Kidney (tissue), 14 donors: Measurements from ENCODE around the gene SQOR. TPM values are rescaled to one million over a fixed set of nuclear protein-coding genes. Genes with fewer than 3 reads are reported as not detected.

Experiments used
- DNase-seq, 5 donors: peaks; one replicate each; pipeline ENCODE4 v3.0.0-alpha.2; 2013 to 2020
- FAIRE-seq: peaks from 2 replicates; lab custom pipeline; 2012; peaks lifted over from hg19 to GRCh38; lab: Jason Lieb, UNC
- H3K27ac ChIP-seq, 2 donors: one replicate each; pipeline ENCODE4 v1.7.0; 2013; ENCODE audit warnings: low read depth in 2 of 2, low read length in 2 of 2, inconsistent platforms in 1 of 2
- H3K27me3 ChIP-seq: one replicate; pipeline ENCODE4 v1.7.1; 2013; ENCODE audit warnings: low read length, inconsistent platforms; ENCODE audit not compliant: control insufficient read depth, insufficient read depth
- H3K36me3 ChIP-seq, 3 donors: one replicate each; pipeline versions ENCODE4 v1.7.0 to v1.7.1; 2013; ENCODE audit warnings: low read length in 3 of 3, control low read depth in 1 of 3, inconsistent platforms in 1 of 3; ENCODE audit not compliant: insufficient read depth in 3 of 3, control insufficient read depth in 2 of 3
- H3K4me1 ChIP-seq, 3 donors: one replicate each; pipeline versions ENCODE4 v1.7.0 to v1.7.1; 2013; ENCODE audit warnings: low read length in 3 of 3, inconsistent platforms in 1 of 3, low read depth in 1 of 3; ENCODE audit not compliant: control insufficient read depth in 2 of 3, insufficient read depth in 2 of 3
- H3K4me3 ChIP-seq, 3 donors: one replicate each; pipeline versions ENCODE4 v1.7.0 to v1.8.1; 2013; ENCODE audit warnings: low read length in 3 of 3, control low read depth in 1 of 3, inconsistent platforms in 1 of 3
- H3K9ac ChIP-seq, 3 donors: one replicate each; pipeline versions ENCODE4 v1.7.0 to v1.7.1; 2013; ENCODE audit warnings: low read length in 3 of 3, control low read depth in 1 of 3, inconsistent platforms in 1 of 3
- H3K9me3 ChIP-seq, 3 donors: one replicate each; pipeline versions ENCODE4 v1.7.0 to v1.7.1; 2013; ENCODE audit warnings: low read length in 3 of 3, control low read depth in 1 of 3, inconsistent platforms in 1 of 3; ENCODE audit not compliant: control insufficient read depth in 2 of 3, insufficient read depth in 1 of 3
- CTCF ChIP-seq: IDR thresholded peaks from 3 replicates; pipeline ENCODE4 v1.5.1; 2012; ENCODE audit warnings: mild to moderate bottlenecking, moderate library complexity, borderline replicate concordance; ENCODE audit not compliant: insufficient read depth; ENCODE audit errors: extremely low read depth
- intact Hi-C: fragments of 100-400 bp; cut with DNase I; formaldehyde crosslinking; loops from one replicate; pipeline ENCODE4 v1.11.1; 2022
- polyA plus RNA-seq: library from polyadenylated mRNA; stranded (reverse); fragments of 350-450 nt; fragmentation: Illumina TruSeq; extraction: RNeasy Lipid Tissue Mini Kit (QIAGEN cat#74804); gene quantifications from one replicate; pipeline ENCODE4 v1.2.3, GENCODE V29; 2014; ENCODE audit warnings: low read depth, low replicate concordance; ENCODE audit not compliant: insufficient read depth
- total RNA-seq: library from RNA; stranded (reverse); fragmentation: NEBNext Ultra II Directional; extraction: Animal tissue kit (Norgen Biotek cat#: 25700); gene quantifications from one replicate; pipeline ENCODE4 v1.2.1, GENCODE V29; 2021
- donor health status: control.
- donor health status: control.
- donor health status: control.
- donor health status: control.
- donor health status: control.
- donor health status: DM: yes; HTN: yes; CAD: no.
- donor health status: Normal renal cell carcinoma (clear cell type).

The SQOR gene
- total and polyA plus RNA-seq, 2 donors from 2014 or later: 43.4 to 67.5 TPM

DNA sequence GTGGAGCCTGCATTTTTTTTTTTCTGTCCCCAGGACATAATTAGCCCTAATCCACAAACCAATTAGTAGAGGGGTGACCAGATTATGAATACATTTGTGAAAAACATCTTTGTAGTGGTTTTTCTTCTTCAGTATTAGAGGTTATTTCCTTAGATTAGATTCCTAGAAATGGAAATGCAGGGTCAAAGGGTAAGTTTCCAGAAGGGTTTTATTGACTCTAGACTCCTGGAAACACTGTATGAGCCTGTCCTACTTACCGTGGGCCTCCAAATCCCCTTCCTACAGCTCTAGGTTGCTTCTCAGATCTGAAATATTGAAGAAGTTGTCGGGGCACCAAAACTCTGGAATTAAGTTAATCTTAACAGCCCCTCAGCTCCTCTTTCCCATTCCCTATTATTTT lies 22.4 kb downstream of the SQOR start:
- peaks cover 0 to 5% (median 0%) of the 10 kb centered on the region in 3 donors for H3K36me3 ChIP-seq
- H3K4me1 ChIP-seq: peaks cover 0 to 13% (median 10%) of the 10 kb centered on the region in 3 donors
- no peaks in the 10 kb centered on the region for H3K27me3 ChIP-seq
- H3K9me3 ChIP-seq: no peaks in the 10 kb centered on the region
- H3K9ac ChIP-seq: no peak overlapping the region
- intact Hi-C loops: no loop called here
- no peak for DNase-seq
- TF ChIP-seq CTCF: no peak
- no peak overlapping the region for H3K27ac ChIP-seq
- no peak overlapping the region for H3K4me3 ChIP-seq
- no peak for FAIRE-seq

GRCh38 chr15:45657764-45658545 lies 23.1 kb downstream of the SQOR start:
- no peaks in the 10 kb centered on the region for H3K27me3 ChIP-seq
- H3K36me3 ChIP-seq: peaks cover 0 to 8% (median 0%) of the 10 kb centered on the region in 3 donors
- intact Hi-C loops: no loop called here
- H3K4me3 ChIP-seq: no peak overlapping the region
- H3K4me1 ChIP-seq: peaks cover 0 to 13% (median 10%) of the 10 kb centered on the region in 3 donors
- TF ChIP-seq CTCF: no peak
- no peak for FAIRE-seq
- no peak for DNase-seq
- no peak overlapping the region for H3K9ac ChIP-seq
- no peaks in the 10 kb centered on the region for H3K9me3 ChIP-seq
- no peak overlapping the region for H3K27ac ChIP-seq

- DNase-seq: no peak
- intact Hi-C loops: no loop called here
- no peak for FAIRE-seq
- Histone ChIP-seq H3K4me1 (peaks cover 0 to 13% (median 10%) of the 10 kb centered on the region in 3 donors), H3K9me3 (no peaks in the 10 kb centered on the region), H3K4me3 (no peak overlapping the region), H3K27me3 (no peaks in the 10 kb centered on the region), H3K36me3 (peaks cover 0 to 8% (median 4%) of the 10 kb centered on the region in 3 donors), H3K9ac (no peak overlapping the region), H3K27ac (peak overlapping the region; percentile 8 to 25)
- no peak for TF ChIP-seq CTCF
Measured at GRCh38 chr15:45660231-45660979, 25.6 kb downstream of the SQOR start.
